Ammon's horn (tissue), 1 donor: ENCODE results near the gene CEP83.

Experiments used
- DNase-seq: peaks from one replicate; pipeline ENCODE4 v3.0.0-alpha.2; 2016; ENCODE audit warnings: low spot score

Gene CEP83

GRCh38 chr12:94269316-94269999 lies 190.2 kb downstream of the CEP83 start:
- DNase-seq: no peak

GRCh38 chr12:94267921-94268471 lies 191.7 kb downstream of the CEP83 start:
- DNase-seq: no peak

- DNase-seq: no peak
Measured at GRCh38 chr12:94267537-94267872, 192.2 kb downstream of the CEP83 start.

GRCh38 chr12:94266796-94267536 lies 192.7 kb downstream of the CEP83 start:
- DNase-seq: no peak

GRCh38 chr12:94265966-94266745 lies 193.5 kb downstream of the CEP83 start:
- peak; percentile 34 for DNase-seq

GRCh38 chr12:94265539-94265938 lies 194.1 kb downstream of the CEP83 start:
- DNase-seq: no peak

GRCh38 chr12:94264736-94265485 lies 194.8 kb downstream of the CEP83 start:
- DNase-seq: no peak

- no peak for DNase-seq
Measured at GRCh38 chr12:94263905-94264561, 195.6 kb downstream of the CEP83 start.

- no peak for DNase-seq
Measured at GRCh38 chr12:94263011-94263811, 196.5 kb downstream of the CEP83 start.

GRCh38 chr12:94262228-94263010 lies 197.2 kb downstream of the CEP83 start:
- DNase-seq: peak; percentile 86

- DNase-seq: no peak
Measured at GRCh38 chr12:94261786-94262185, 197.9 kb downstream of the CEP83 start.

GRCh38 chr12:94261119-94261518 lies 198.5 kb downstream of the CEP83 start:
- no peak for DNase-seq

GRCh38 chr12:94260717-94261116 lies 198.9 kb downstream of the CEP83 start:
- DNase-seq: no peak

- DNase-seq: no peak
Measured at GRCh38 chr12:94260017-94260416, 199.7 kb downstream of the CEP83 start.

- DNase-seq: no peak
Measured at GRCh38 chr12:94258593-94258992, 201.1 kb downstream of the CEP83 start.
